Small intestine (tissue), 7 donors: Measurements from ENCODE around the gene NTN3. TPM values are rescaled to one million over a fixed set of nuclear protein-coding genes. Genes with fewer than 3 reads are reported as not detected.
"Not testable (repeated sequence)": the region's sequence is repeated elsewhere in the genome, so short reads cannot be mapped to it uniquely, and the experiment has no call there.

Experiments
- DNase-seq, 2 donors: peaks; one replicate each; pipeline versions ENCODE4 v3.0.0 to v3.0.0-alpha.2; 2013
- FAIRE-seq: peaks from 2 replicates; lab custom pipeline; 2012; peaks lifted over from hg19 to GRCh38; lab: Jason Lieb, UNC
- H3K27ac ChIP-seq, 3 donors: one replicate each; pipeline ENCODE4 v1.5.1; 2013; ENCODE audit warnings: low read length in 2 of 3, mild to moderate bottlenecking in 2 of 3, control low read depth in 1 of 3, inconsistent platforms in 1 of 3, low read depth in 1 of 3, moderate library complexity in 1 of 3
- H3K27me3 ChIP-seq, 3 donors: one replicate each; pipeline ENCODE4 v1.6.1; 2013; ENCODE audit warnings: low read length in 3 of 3, inconsistent platforms in 1 of 3; ENCODE audit not compliant: control insufficient read depth in 3 of 3, insufficient read depth in 3 of 3
- H3K36me3 ChIP-seq, 3 donors: one replicate each; pipeline ENCODE4 v1.6.1; 2013; ENCODE audit warnings: low read length in 3 of 3, inconsistent platforms in 1 of 3, low read depth in 1 of 3, mild to moderate bottlenecking in 1 of 3, moderate library complexity in 1 of 3; ENCODE audit not compliant: control insufficient read depth in 3 of 3, insufficient read depth in 2 of 3
- H3K4me1 ChIP-seq, 3 donors: one replicate each; pipeline ENCODE4 v1.6.1; 2013; ENCODE audit warnings: low read length in 2 of 3, inconsistent platforms in 1 of 3, low read depth in 1 of 3, mild to moderate bottlenecking in 1 of 3, moderate library complexity in 1 of 3; ENCODE audit not compliant: control insufficient read depth in 3 of 3, insufficient read depth in 2 of 3
- H3K4me3 ChIP-seq, 3 donors: one replicate each; pipeline ENCODE4 v1.5.1; 2013; ENCODE audit warnings: low read length in 3 of 3, control low read depth in 1 of 3, inconsistent platforms in 1 of 3, low read depth in 1 of 3, mild to moderate bottlenecking in 1 of 3, moderate library complexity in 1 of 3
- H3K9me3 ChIP-seq, 2 donors: one replicate each; pipeline ENCODE4 v1.6.1; 2013; ENCODE audit warnings: low read depth in 1 of 2, low read length in 1 of 2; ENCODE audit not compliant: control insufficient read depth in 2 of 2, insufficient read depth in 1 of 2
- WGBS, 3 donors: extraction: QIAGEN DNeasy Blood & Tissue Kit; methylation state at CpG; one replicate each; pipeline ENCODE4 v1.1.7; 2013; 5-methylcytosine and 5-hydroxymethylcytosine counted together
- polyA plus RNA-seq, 4 donors: library from polyadenylated mRNA; stranded (reverse) in 3 of 4; unstranded in 1 of 4; fragments of 200-250 nt in 3 of 4; fragments of 120-200 nt in 1 of 4; gene quantifications; one replicate each; pipeline versions ENCODE4 v1.2.1 to v1.2.3, GENCODE V29; 2013
- donor health status: healthy with polysubstance abuse.
- donor health status: control.
- donor health status: control.
- donor health status: Bipolar disorder and iron deficiency.
- donor health status: healthy.

Gene NTN3
- polyA plus RNA-seq, 4 donors = 0.04 to 0.74 TPM; not detected in 2

DNA sequence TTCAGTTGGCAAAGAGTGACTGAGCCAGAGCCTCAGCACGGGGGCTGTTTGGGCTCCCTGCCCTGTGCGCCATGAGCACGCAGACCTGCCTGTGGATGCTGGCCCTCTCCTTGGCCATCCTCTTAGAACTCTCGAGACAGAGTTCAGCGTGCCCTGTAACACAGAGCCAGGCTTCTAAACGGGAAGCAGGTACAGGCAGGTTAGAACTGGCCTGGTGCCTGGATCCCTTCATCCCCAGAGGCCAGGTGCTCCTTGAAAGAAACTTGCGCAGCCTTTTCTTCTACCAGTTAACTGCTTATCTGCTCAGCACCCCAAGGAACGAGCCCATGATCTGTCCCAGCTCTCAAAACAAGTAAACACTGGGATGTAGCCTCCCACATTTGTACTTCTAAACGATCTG, 35.0 kb upstream of the NTN3 start:
- H3K36me3 ChIP-seq = peaks cover 0 to 76% (median 0%) of the 10 kb centered on the region in 3 donors
- H3K4me3 ChIP-seq = no peak overlapping the region
- DNase-seq (no peak), FAIRE-seq (no peak)
- H3K27ac ChIP-seq = no peak overlapping the region
- H3K9me3 ChIP-seq = no peaks in the 10 kb centered on the region
- no peaks in the 10 kb centered on the region for H3K27me3 ChIP-seq
- peaks cover 0 to under 1% (median 0%) of the 10 kb centered on the region in 3 donors for H3K4me1 ChIP-seq
- WGBS, 3 donors = 92 to 93% (median 92%) methylated on average over 9 of the region's 9 CpGs

DNA sequence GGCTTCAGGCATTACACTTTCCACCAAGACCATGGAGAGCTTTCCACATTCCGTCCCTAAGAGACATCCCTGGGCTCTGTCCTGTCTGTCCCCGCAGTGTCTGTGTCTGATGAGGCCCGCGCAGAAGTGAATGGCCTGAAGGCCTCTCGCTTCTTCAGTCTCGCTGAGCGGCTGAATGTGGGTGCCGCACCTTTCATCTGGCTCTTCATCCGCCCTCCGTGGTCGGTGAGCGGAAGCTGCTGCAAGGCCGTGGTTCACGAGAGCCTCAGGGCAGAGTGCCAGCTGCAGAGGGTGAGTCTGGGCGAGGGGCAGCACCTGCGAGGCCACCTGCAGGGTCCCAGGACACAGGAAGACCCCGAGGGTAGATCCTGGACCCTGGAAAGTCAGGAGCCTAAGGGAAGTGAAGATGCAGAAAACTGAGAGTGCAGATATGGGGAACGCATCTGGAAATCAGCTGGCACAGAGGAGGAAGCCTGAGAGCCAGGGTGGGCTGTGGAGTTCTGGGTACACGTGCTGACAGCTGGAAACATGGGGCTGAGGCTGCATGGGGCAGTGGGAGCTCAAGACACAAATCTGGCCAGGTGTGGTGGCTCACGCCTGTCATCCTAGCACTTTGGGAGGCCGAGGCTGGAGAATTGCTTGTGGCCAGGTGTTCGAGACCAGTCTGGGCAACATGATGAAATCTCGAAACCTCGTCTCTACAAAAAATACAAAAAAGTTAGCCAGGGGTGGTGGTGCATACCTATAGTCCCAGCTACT, 33.9 kb upstream of the NTN3 start:
- no peaks in the 10 kb centered on the region for H3K4me1 ChIP-seq
- no peaks in the 10 kb centered on the region for H3K9me3 ChIP-seq
- no peaks in the 10 kb centered on the region for H3K27me3 ChIP-seq
- H3K36me3 ChIP-seq = peaks cover 0 to 77% (median 0%) of the 10 kb centered on the region in 3 donors
- 95 to 96% (median 96%) methylated on average over 24 of the region's 24 CpGs for WGBS, 3 donors
- FAIRE-seq (no peak), DNase-seq (no peak)
- no peak overlapping the region for H3K27ac ChIP-seq
- no peak overlapping the region for H3K4me3 ChIP-seq

GRCh38 chr16:2438121-2438520, 33.0 kb upstream of the NTN3 start:
- DNase-seq = no peak
- Histone ChIP-seq H3K36me3 (peaks cover 0 to 69% (median 0%) of the 10 kb centered on the region in 3 donors), H3K9me3 (no peaks in the 10 kb centered on the region), H3K4me1 (no peaks in the 10 kb centered on the region), H3K27ac (no peak overlapping the region), H3K4me3 (no peak overlapping the region), H3K27me3 (no peaks in the 10 kb centered on the region)
- 96 to 98% (median 98%) methylated on average over 14 of the region's 14 CpGs for WGBS, 3 donors
- no peak for FAIRE-seq

DNA sequence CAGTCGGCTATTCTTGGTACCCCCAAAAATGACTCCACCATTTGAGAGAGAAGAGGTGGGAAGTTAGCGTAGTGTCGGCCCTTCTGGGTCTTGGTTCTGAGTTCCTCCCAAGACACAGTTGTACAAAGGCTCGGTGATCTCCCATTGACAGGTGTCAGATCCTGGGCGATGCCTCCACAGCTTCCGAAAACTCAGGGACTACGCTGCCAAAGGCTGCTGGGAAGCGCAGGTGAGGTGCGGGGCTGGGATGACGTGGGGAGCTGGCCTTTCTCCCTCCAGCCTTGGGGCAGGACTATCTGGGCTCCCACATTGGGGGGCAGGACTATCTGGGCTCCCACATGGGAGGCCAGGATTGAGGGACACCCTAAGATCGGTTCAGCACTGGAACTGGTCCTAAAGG, 31.5 kb upstream of the NTN3 start:
- no peaks in the 10 kb centered on the region for H3K4me1 ChIP-seq
- DNase-seq (no peak), FAIRE-seq (no peak)
- H3K4me3 ChIP-seq = no peak overlapping the region
- no peaks in the 10 kb centered on the region for H3K9me3 ChIP-seq
- WGBS, 3 donors = 96 to 98% (median 97%) methylated on average over 11 of the region's 11 CpGs
- no peak overlapping the region for H3K27ac ChIP-seq
- H3K27me3 ChIP-seq = no peaks in the 10 kb centered on the region
- peaks cover 0 to 69% (median 0%) of the 10 kb centered on the region in 3 donors for H3K36me3 ChIP-seq

DNA sequence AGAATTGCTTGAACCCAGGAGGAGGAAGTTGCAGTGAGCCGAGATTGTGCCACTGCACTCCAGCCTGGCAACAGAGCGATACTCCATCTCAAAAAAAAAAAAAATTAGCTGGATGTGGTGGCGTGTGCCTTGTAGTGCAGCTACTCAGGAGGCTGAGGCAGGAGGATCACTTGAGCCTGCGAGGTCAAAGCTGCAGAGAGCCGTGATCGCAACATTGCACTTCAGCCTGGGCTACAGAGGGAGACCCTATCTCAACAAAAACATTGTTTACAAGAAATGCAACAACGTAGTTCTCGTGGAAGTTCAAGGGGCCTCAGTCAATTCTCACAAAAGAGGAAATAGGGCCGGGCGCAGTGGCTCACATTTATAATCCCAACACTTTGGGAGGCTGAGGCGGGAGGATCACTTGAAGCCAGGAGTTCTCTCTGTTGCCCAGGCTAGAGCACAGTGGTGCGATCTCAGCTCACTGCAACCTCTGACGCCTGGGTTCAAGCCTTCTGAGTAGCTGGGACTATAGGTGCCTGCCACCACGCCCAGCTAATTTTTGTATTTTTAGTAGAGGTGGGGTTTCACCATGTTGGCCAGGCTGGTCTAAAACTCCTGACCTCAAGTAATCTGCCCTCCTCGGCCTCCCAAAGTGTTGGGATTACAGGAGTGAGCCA, 29.8 kb upstream of the NTN3 start:
- H3K27ac ChIP-seq, H3K4me1 ChIP-seq, H3K4me3 ChIP-seq, H3K9me3 ChIP-seq, H3K27me3 ChIP-seq, FAIRE-seq, DNase-seq: not testable (repeated sequence)
- WGBS, 3 donors = 82 to 91% (median 84%) methylated on average over 15 of the region's 15 CpGs
- peaks cover 0 to 75% (median 4%) of the 10 kb centered on the region in 3 donors for H3K36me3 ChIP-seq

GRCh38 chr16:2443555-2443954, 27.5 kb upstream of the NTN3 start:
- FAIRE-seq = no peak
- no peak for DNase-seq
- Histone ChIP-seq H3K27ac (no peak overlapping the region), H3K4me3 (no peak overlapping the region), H3K36me3 (peaks cover 4 to 72% (median 4%) of the 10 kb centered on the region in 3 donors), H3K4me1 (no peaks in the 10 kb centered on the region), H3K9me3 (no peaks in the 10 kb centered on the region), H3K27me3 (no peaks in the 10 kb centered on the region)
- WGBS, 3 donors = 96 to 99% (median 96%) methylated on average over 8 to 9 of the region's 9 CpGs

DNA sequence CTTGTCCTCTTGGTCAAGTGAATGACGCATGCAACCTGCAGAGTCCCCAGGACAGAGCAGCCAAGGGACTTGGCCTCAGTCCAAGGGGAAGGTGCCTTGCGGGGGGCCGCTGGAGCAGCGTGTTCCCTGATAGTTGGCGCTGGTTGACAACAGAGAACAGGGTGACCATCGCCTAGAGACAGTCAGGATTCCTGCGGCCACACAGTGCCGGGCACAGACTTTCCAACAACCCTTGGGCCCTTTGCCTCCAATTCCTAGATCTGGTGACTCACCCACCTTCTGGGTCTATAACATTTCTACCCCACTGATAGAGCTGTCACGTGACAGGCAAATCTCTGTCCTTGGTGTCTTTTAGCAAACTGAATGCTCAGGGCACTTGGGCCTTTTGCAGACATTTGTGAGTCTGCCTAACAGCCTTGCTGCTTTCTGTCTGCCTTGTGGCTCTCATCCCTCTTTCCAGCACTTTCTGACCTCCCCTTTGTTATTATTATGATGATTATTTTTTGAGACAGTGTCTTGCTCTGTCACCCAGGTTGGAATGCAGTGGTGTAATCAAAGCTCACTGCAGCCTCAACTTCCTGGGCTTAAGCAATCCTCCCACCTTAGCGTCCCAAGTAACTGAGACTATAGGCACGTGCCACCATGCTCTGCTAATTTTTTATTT, 23.0 kb upstream of the NTN3 start:
- no peak for FAIRE-seq
- peaks cover 7 to 86% (median 9%) of the 10 kb centered on the region in 3 donors for H3K36me3 ChIP-seq

DNA sequence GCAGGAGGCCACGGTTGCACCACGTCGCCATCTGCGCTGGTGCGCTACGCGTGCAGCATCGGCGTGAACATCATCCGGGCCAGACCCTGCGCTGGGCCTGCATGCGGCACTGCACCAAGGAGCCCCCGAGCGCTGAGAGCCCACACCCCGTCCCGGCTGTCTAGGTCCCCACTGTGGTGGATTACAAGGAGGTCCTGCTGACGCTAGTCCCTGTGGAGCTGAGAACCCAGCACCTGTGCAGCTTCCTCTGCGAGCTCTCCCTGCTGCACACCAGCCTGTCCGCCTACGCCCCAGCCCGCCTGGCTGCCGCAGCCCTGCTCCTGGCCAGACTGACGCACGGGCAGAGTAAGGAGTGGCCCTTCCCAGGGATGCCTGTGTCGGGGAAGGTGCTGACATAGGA, 22.0 kb upstream of the NTN3 start:
- H3K4me1 ChIP-seq = no peaks in the 10 kb centered on the region
- 97 to 98% (median 98%) methylated on average over 25 of the region's 25 CpGs for WGBS, 3 donors
- no peak for FAIRE-seq
- no peaks in the 10 kb centered on the region for H3K9me3 ChIP-seq
- no peaks in the 10 kb centered on the region for H3K27me3 ChIP-seq
- H3K27ac ChIP-seq = no peak overlapping the region
- H3K36me3 ChIP-seq = peaks cover 7 to 89% (median 9%) of the 10 kb centered on the region in 3 donors
- no peak overlapping the region for H3K4me3 ChIP-seq
- DNase-seq = no peak

More for the DNA sequence above, 23.0 kb upstream of the NTN3 start:
- no peaks in the 10 kb centered on the region for H3K27me3 ChIP-seq
- no peak overlapping the region for H3K27ac ChIP-seq
- no peaks in the 10 kb centered on the region for H3K4me1 ChIP-seq
- no peak overlapping the region for H3K4me3 ChIP-seq
- no peak for DNase-seq
- H3K9me3 ChIP-seq = no peaks in the 10 kb centered on the region
- 94 to 96% (median 95%) methylated on average over 11 of the region's 11 CpGs for WGBS, 3 donors
